OCI-LY7 (cell line): Measurements from ENCODE around the gene USP6NL.

ENCODE experiments used
- CTCF ChIP-seq: fragments of 200-600 bp; sonication (generic); conservative IDR thresholded peaks from 2 replicates; pipeline ENCODE4 v1.5.1; 2014; ENCODE audit warnings: mild to moderate bottlenecking, antibody characterized with exemption, low read length, moderate library complexity, mixed read lengths
- EZH2phosphoT487 ChIP-seq: fragments of 200-600 bp; sonication (generic); IDR thresholded peaks from 2 replicates; pipeline ENCODE4 v1.6.1; 2018; ENCODE audit warnings: low read depth, borderline replicate concordance, mild to moderate bottlenecking, mixed run types, antibody characterized with exemption, low read length, moderate library complexity, mixed read lengths

GRCh38 chr10:11605807-11606408, 5.5 kb downstream of the USP6NL start:
- TF ChIP-seq CTCF (no peak), EZH2phosphoT487 (no peak)
